HG03354 (cell line): ENCODE measurements around the gene COLEC11.
"Not testable (repeated sequence)": the region's sequence is repeated elsewhere in the genome, so short reads cannot be mapped to it uniquely, and the experiment has no call there.

Experiments used
- ATAC-seq: cut with Tn5 transposase; IDR thresholded peaks from one replicate; pipeline ENCODE4 v1.9.1; 2021; ENCODE audit warnings: mild to moderate bottlenecking; ENCODE audit not compliant: unreplicated experiment, poor library complexity, severe bottlenecking

COLEC11 gene

GRCh38 chr2:3618367-3618766 lies 23.5 kb downstream of the COLEC11 start:
- no peak for ATAC-seq

GRCh38 chr2:3619033-3619432 lies 24.1 kb downstream of the COLEC11 start:
- ATAC-seq, result no peak

GRCh38 chr2:3619661-3620060 lies 24.7 kb downstream of the COLEC11 start:
- not testable (repeated sequence) for ATAC-seq

- ATAC-seq, result no peak
Observed at GRCh38 chr2:3620834-3621233, 25.9 kb downstream of the COLEC11 start.

GRCh38 chr2:3622967-3623366 lies 28.1 kb downstream of the COLEC11 start:
- ATAC-seq, result no peak

GRCh38 chr2:3624059-3624794 lies 29.3 kb downstream of the COLEC11 start:
- ATAC-seq, result no peak

GRCh38 chr2:3625186-3625585 lies 30.3 kb downstream of the COLEC11 start:
- ATAC-seq, result no peak

GRCh38 chr2:3626118-3626811 lies 31.4 kb downstream of the COLEC11 start:
- no peak for ATAC-seq

GRCh38 chr2:3626812-3627499 lies 32.0 kb downstream of the COLEC11 start:
- no peak for ATAC-seq

- ATAC-seq, result no peak
Observed at GRCh38 chr2:3627500-3628100, 32.7 kb downstream of the COLEC11 start.

- ATAC-seq, result no peak
Observed at GRCh38 chr2:3628241-3628679, 33.3 kb downstream of the COLEC11 start.

- no peak for ATAC-seq
Observed at GRCh38 chr2:3628800-3629199, 33.9 kb downstream of the COLEC11 start.

- no peak for ATAC-seq
Observed at GRCh38 chr2:3630631-3631030, 35.7 kb downstream of the COLEC11 start.

GRCh38 chr2:3631161-3631850 lies 36.4 kb downstream of the COLEC11 start:
- no peak for ATAC-seq

GRCh38 chr2:3631851-3632659 lies 37.1 kb downstream of the COLEC11 start:
- no peak for ATAC-seq

- ATAC-seq, result no peak
Observed at GRCh38 chr2:3633089-3633981, 38.4 kb downstream of the COLEC11 start.

- ATAC-seq, result no peak
Observed at GRCh38 chr2:3633982-3634595, 39.2 kb downstream of the COLEC11 start.
